Nephron progenitor cell (in vitro differentiated cells): ENCODE data around the gene LHX5.

Experiments used
- DNase-seq: peaks from one replicate; pipeline ENCODE4 v3.0.0; 2021
- H3K27ac Mint-ChIP-seq: 2 replicates; pipeline ENCODE4 v1.8.0; 2021; ENCODE audit warnings: mild to moderate bottlenecking, moderate library complexity, mixed read lengths
- H3K27me3 Mint-ChIP-seq: 2 replicates; pipeline ENCODE4 v1.8.0; 2021; ENCODE audit warnings: mild to moderate bottlenecking, low read depth, mixed read lengths; ENCODE audit not compliant: poor library complexity
- H3K36me3 Mint-ChIP-seq: 2 replicates; pipeline ENCODE4 v1.8.0; 2021; ENCODE audit warnings: low read depth, mixed read lengths
- H3K4me1 Mint-ChIP-seq: 2 replicates; pipeline ENCODE4 v1.8.0; 2021; ENCODE audit warnings: mixed read lengths
- H3K4me3 Mint-ChIP-seq: 2 replicates; pipeline ENCODE4 v1.8.0; 2021; ENCODE audit warnings: mild to moderate bottlenecking, moderate library complexity, mixed read lengths
- H3K9me3 Mint-ChIP-seq: 2 replicates; pipeline ENCODE4 v1.8.0; 2021; ENCODE audit warnings: mild to moderate bottlenecking, moderate library complexity, mixed read lengths
- TF ChIP-seq, protein P1 (sequence below): fragments of 200-600 bp; sonication (generic); IDR thresholded peaks from 2 replicates; pipeline ENCODE4 v1.5.0; 2021; ENCODE audit warnings: antibody characterized with exemption

The LHX5 gene

DNA sequence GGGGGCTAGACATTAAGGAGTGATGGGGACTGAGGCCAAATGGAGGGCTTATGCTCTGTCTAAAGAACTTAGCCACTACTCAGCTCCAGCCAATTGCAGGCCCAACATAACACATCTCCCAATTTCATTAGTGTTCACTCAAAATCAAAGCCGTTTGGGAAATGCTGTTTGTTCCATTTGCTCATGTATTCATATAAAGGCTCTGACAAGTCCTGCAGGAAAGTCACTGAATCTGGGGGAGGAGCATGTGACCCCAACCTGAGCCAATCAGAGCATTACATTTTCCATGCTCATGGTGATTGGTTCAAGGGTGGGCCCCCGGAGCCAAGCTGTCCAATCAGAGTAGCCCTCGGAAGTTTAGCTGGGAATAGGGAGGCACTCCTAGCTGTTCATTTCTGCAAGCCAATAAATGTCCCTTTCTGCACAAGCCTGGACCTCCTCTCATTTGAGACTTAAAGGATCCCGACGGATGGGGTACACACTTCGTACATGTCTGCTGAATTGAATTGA lies 28.6 kb downstream of the LHX5 start:
- Mint-ChIP-seq H3K9me3 (peaks cover 4% of the 10 kb centered on the region), H3K27ac (no peak overlapping the region), H3K4me1 (peaks cover 6% of the 10 kb centered on the region), H3K36me3 (no peaks in the 10 kb centered on the region), H3K27me3 (peaks cover 42% of the 10 kb centered on the region), H3K4me3 (no peak overlapping the region)
- DNase-seq, result no peak
- TF ChIP-seq, protein P1, sequence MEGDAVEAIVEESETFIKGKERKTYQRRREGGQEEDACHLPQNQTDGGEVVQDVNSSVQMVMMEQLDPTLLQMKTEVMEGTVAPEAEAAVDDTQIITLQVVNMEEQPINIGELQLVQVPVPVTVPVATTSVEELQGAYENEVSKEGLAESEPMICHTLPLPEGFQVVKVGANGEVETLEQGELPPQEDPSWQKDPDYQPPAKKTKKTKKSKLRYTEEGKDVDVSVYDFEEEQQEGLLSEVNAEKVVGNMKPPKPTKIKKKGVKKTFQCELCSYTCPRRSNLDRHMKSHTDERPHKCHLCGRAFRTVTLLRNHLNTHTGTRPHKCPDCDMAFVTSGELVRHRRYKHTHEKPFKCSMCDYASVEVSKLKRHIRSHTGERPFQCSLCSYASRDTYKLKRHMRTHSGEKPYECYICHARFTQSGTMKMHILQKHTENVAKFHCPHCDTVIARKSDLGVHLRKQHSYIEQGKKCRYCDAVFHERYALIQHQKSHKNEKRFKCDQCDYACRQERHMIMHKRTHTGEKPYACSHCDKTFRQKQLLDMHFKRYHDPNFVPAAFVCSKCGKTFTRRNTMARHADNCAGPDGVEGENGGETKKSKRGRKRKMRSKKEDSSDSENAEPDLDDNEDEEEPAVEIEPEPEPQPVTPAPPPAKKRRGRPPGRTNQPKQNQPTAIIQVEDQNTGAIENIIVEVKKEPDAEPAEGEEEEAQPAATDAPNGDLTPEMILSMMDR, result no peak

DNA sequence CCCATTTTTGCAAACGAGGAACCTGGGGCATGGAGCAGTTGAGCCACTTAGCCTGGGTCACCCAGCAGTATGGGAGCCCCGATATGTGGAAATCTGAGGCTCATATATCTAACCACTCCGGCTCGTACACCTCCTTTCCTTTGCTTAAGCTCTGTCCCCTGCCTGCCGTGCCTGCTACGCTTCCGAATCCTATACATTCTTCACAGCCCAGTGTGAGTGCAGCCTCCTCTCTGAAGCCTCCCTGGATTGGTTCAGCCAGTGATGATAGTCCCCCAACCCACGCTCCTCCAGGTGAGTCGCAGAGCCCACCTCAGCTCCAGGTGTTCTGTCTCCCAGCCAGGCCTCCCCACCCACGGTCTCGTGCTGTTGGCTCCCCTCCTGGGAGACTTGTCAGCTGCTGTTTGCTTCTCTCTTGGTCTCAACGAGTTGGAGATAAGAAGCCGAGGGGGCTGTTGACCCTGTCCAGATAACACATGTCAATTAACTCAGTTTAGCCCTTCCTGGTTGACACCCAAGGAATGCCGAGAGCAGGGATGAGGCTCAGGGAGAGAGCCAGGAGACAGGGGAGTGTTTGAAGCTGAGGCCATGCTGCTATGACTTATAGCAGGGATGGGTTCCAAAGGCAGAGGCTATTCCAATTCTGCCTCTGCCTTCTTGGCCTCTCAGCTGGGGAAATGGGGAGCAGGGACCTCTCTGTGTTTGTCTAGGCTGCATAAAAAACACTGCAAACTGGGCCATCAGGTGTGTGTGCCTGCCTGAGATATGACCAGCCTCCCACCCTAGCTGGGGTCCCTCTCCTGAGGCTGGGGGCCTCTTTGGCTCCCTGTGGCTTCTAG lies 30.5 kb downstream of the LHX5 start:
- Mint-ChIP-seq H3K36me3 (no peaks in the 10 kb centered on the region), H3K4me1 (peaks cover 6% of the 10 kb centered on the region), H3K4me3 (no peak overlapping the region), H3K27ac (no peak overlapping the region), H3K9me3 (peaks cover 2% of the 10 kb centered on the region), H3K27me3 (peaks cover 32% of the 10 kb centered on the region)
- no peak for DNase-seq
- TF ChIP-seq, protein P1, result no peak

DNA sequence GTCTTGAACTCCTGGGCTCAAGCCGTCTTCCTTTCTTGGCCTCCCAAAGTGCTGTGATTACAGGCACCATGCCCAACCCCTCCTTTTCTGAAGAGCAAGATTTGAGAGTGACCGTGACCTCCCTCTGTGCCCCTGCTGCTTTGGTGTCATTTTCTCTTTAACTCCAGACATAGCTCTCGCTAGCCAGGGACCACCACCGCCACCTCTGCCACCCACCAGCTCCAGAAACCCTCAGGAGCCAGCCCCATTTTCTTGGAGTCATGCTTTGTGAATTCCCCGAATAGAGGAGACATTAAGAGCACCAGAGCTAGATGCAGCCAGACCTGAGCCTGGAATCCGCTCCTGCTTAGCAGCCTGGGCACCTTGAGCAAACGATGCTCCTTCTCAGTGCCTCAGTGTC lies 31.3 kb downstream of the LHX5 start:
- Mint-ChIP-seq H3K9me3 (no peaks in the 10 kb centered on the region), H3K4me1 (peaks cover 6% of the 10 kb centered on the region), H3K4me3 (no peak overlapping the region), H3K27me3 (peaks cover 28% of the 10 kb centered on the region), H3K36me3 (no peaks in the 10 kb centered on the region), H3K27ac (no peak overlapping the region)
- DNase-seq, result no peak
- TF ChIP-seq, protein P1, result no peak

DNA sequence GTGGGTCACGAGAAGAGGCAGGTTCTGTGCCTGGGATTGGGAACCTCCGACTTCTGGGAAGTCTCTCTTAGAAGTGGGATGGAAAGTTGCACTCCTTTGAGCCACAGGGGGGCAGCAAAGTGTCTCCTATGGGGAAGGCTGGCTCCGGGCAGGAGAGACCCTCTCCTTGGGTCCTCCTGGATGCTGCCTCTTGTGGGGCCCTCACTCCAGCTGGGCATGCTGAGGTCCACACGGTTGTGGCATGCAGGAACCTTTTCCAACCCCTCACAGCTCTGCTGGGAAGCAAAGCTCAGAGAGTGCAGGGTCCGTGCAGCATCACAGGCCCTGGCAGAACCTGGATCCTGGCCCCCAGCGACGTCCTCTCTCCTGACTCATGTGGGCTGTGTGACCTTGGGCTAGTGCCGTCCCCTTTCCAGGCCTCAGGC lies 32.1 kb downstream of the LHX5 start:
- H3K27ac Mint-ChIP-seq, result no peak overlapping the region
- no peaks in the 10 kb centered on the region for H3K36me3 Mint-ChIP-seq
- H3K4me1 Mint-ChIP-seq, result peaks cover 6% of the 10 kb centered on the region
- TF ChIP-seq, protein P1, result peak; percentile 77
- no peaks in the 10 kb centered on the region for H3K9me3 Mint-ChIP-seq
- H3K27me3 Mint-ChIP-seq, result peaks cover 23% of the 10 kb centered on the region
- H3K4me3 Mint-ChIP-seq, result no peak overlapping the region
- DNase-seq, result peak; percentile 83

DNA sequence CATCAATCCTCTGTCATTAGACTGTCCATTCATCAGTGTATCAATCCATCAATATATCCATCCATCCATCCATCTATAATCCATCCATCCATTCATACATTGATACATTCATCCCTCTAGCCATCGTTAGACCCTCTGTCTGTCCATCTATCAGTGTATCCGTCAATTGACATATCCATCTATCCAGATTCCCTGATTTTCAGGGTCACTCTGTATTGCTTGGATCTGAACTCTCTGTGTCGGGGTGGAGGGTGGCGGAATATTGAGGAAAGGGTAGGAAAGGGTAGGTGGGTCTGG lies 32.4 kb downstream of the LHX5 start:
- TF ChIP-seq, protein P1, result no peak
- no peak overlapping the region for H3K4me3 Mint-ChIP-seq
- H3K36me3 Mint-ChIP-seq, result no peaks in the 10 kb centered on the region
- H3K27ac Mint-ChIP-seq, result no peak overlapping the region
- DNase-seq, result no peak
- no peaks in the 10 kb centered on the region for H3K9me3 Mint-ChIP-seq
- H3K4me1 Mint-ChIP-seq, result peaks cover 6% of the 10 kb centered on the region
- peaks cover 23% of the 10 kb centered on the region for H3K27me3 Mint-ChIP-seq
